ENCODE results near the gene CPM. TPM values are rescaled to one million over a fixed set of nuclear protein-coding genes. Genes with fewer than 3 reads are reported as not detected.

CPM gene
- total and polyA plus RNA-seq, 2 donors (not counting 3 experiments of a cell fraction or from before 2014, with no cell fraction given) = not detected

GRCh38 chr12:68901551-68901950 is 31.4 kb downstream of the CPM start:
- H3K27me3 ChIP-seq (ENCODE audit: control insufficient read depth in 2 of 2, insufficient read depth in 2 of 2, low read length in 2 of 2) = peaks cover 2 to 7% of the 10 kb centered on the region in 2 experiments
- no peak for FAIRE-seq
- H3K9ac ChIP-seq (replicated peaks; ENCODE audit: extremely low read depth, insufficient read depth, low read length) = no peak overlapping the region
- H3K79me2 ChIP-seq (ENCODE audit: control insufficient read depth, insufficient read depth, low read length) = no peaks in the 10 kb centered on the region
- H4K20me1 ChIP-seq (replicated peaks; ENCODE audit: control insufficient read depth, extremely low read depth, insufficient read depth, low read length) = no peaks in the 10 kb centered on the region
- no peaks in the 10 kb centered on the region for H3K9me1 ChIP-seq (replicated peaks; ENCODE audit: control insufficient read depth, extremely low read depth, insufficient read depth, low read length)
- H3K4me2 ChIP-seq (ENCODE audit: insufficient read depth, low read length) = no peak overlapping the region
- no peak for TF ChIP-seq EZH2 (IDR thresholded peaks at IDR 0.05; ENCODE audit: borderline replicate concordance, low read depth, low read length, severe bottlenecking)
- TF ChIP-seq MYC (IDR thresholded peaks at IDR 0.05; ENCODE audit: low read depth, low read length) = no peak
- TF ChIP-seq POLR2A (IDR thresholded peaks at IDR 0.05; ENCODE audit: low read depth, low read length) = no peak
- no peak for TF ChIP-seq FOS (IDR thresholded peaks at IDR 0.05; ENCODE audit: borderline replicate concordance, insufficient read depth, low read length)
- no peak for TF ChIP-seq POLR2AphosphoS5 (IDR thresholded peaks at IDR 0.05; ENCODE audit: insufficient read depth, low read depth, low read length)
- TF ChIP-seq JUN (IDR thresholded peaks at IDR 0.05; ENCODE audit: borderline replicate concordance, insufficient read depth, insufficient read length, low read depth) = no peak
- TF ChIP-seq GATA2 (IDR thresholded peaks at IDR 0.05; ENCODE audit: insufficient read depth, insufficient read length, low read depth, low read length) = no peak
- TF ChIP-seq MAX (IDR thresholded peaks at IDR 0.05; ENCODE audit: insufficient read depth, insufficient read length) = no peak
- no peak for TF ChIP-seq CTCF (IDR thresholded peaks at IDR 0.05; ENCODE audit: extremely low read depth in 1 of 2, insufficient read depth in 1 of 2, low read depth in 1 of 2, low read length in 2 of 2)
- no TSS peak for BruUV-seq (replicated peaks)
- H3K9me3 ChIP-seq (replicated peaks; ENCODE audit: control insufficient read depth, insufficient read depth, low read length) = no peaks in the 10 kb centered on the region
- POLR2A ChIA-PET = no interaction called here
- CTCF ChIA-PET = interaction anchor here (1.3 kb wide), 1 partner anchor 14 kb away, joined by 3 read pairs; no protein-coding TSS in a partner anchor
- dilution Hi-C loops (cut with MboI; ENCODE audit: extremely low pct_ligation_motif_present, low sequenced_read_pairs) (no loop called here), intact Hi-C loops (cut with micrococcal nuclease) (no loop called here)
- H3K4me3 ChIP-seq (replicated peaks in 1 of 3; ENCODE audit: insufficient read depth in 1 of 3, low read depth in 1 of 3, low read length in 3 of 3) = no peak overlapping the region
- no peaks in the 10 kb centered on the region for H3K36me3 ChIP-seq (ENCODE audit: control insufficient read depth in 2 of 2, extremely low read depth in 1 of 2, insufficient read depth in 2 of 2, low read length in 2 of 2)
- H3K4me1 ChIP-seq (ENCODE audit: control insufficient read depth, extremely low read depth, insufficient read depth, low read length) = no peaks in the 10 kb centered on the region
- no peak overlapping the region for H2AFZ ChIP-seq (ENCODE audit: low read depth, low read length)
- DNase-seq (ENCODE audit: low read depth, low spot score) = no peak
- no peak overlapping the region for H3K27ac ChIP-seq (ENCODE audit: insufficient read depth, low read depth, low read length)
